CD14-positive monocyte (primary cell): Measurements from ENCODE around the gene IL4R. TPM values are rescaled to one million over a fixed set of nuclear protein-coding genes. Genes with fewer than 3 reads are reported as not detected.

Experiments used
- DNase-seq, 3 donors: peaks; one replicate each; pipeline ENCODE4 v3.0.0-alpha.2; 2011 to 2022
- H2AFZ ChIP-seq: 2 replicates; pipeline ENCODE4 v1.6.0; 2012; ENCODE audit warnings: mild to moderate bottlenecking, low read depth, low read length, inconsistent platforms; ENCODE audit not compliant: insufficient read depth, poor library complexity, severe bottlenecking
- H3K27ac ChIP-seq, 2 donors: 1 replicate in 1 of 2; 2 replicates in 1 of 2; pipeline ENCODE4 v1.5.1; 2012 to 2013; ENCODE audit warnings: low read length in 2 of 2, control low read depth in 1 of 2, inconsistent platforms in 1 of 2, low read depth in 1 of 2, mild to moderate bottlenecking in 1 of 2
- H3K27me3 ChIP-seq, 2 donors: one replicate each; pipeline versions ENCODE4 v1.6.0 to v1.6.1; 2011 to 2013; ENCODE audit warnings: low read length in 2 of 2; ENCODE audit not compliant: control insufficient read depth in 2 of 2, insufficient read depth in 2 of 2
- H3K36me3 ChIP-seq, 2 donors: replicated peaks in 1 of 2; 1 replicate in 1 of 2; 2 replicates in 1 of 2; pipeline versions ENCODE4 v1.5.1 to v1.6.1; 2012 to 2013; ENCODE audit warnings: low read length in 2 of 2, control low read depth in 1 of 2, inconsistent platforms in 1 of 2, mild to moderate bottlenecking in 1 of 2; ENCODE audit not compliant: insufficient read depth in 2 of 2, control insufficient read depth in 1 of 2
- H3K4me1 ChIP-seq, 2 donors: 1 replicate in 1 of 2; 2 replicates in 1 of 2; pipeline versions ENCODE4 v1.5.1 to v1.6.1; 2012 to 2013; ENCODE audit warnings: low read length in 2 of 2, control low read depth in 1 of 2, inconsistent platforms in 1 of 2, mild to moderate bottlenecking in 1 of 2, moderate library complexity in 1 of 2; ENCODE audit not compliant: insufficient read depth in 2 of 2, control insufficient read depth in 1 of 2
- H3K4me2 ChIP-seq: replicated peaks from 2 replicates; pipeline ENCODE3; 2012; ENCODE audit warnings: low read length, moderate library complexity, mild to moderate bottlenecking; ENCODE audit not compliant: poor library complexity, severe bottlenecking; ENCODE audit errors: extremely low read depth
- H3K4me3 ChIP-seq, 3 experiments: fragments of 200-600 bp in 1 of 3; sonication (generic) in 1 of 3; replicated peaks in 1 of 3; 1 replicate in 2 of 3; 2 replicates in 1 of 3; pipeline ENCODE4 v1.5.1; 2011 to 2013; ENCODE audit warnings: low read length in 3 of 3, mild to moderate bottlenecking in 3 of 3, control low read depth in 2 of 3, low read depth in 2 of 3, inconsistent platforms in 1 of 3, moderate library complexity in 1 of 3
- H3K79me2 ChIP-seq: 2 replicates; pipeline ENCODE4 v1.6.0; 2012; ENCODE audit warnings: mild to moderate bottlenecking, control low read depth, inconsistent platforms, low read length, moderate library complexity; ENCODE audit not compliant: insufficient read depth
- H3K9ac ChIP-seq: 2 replicates; pipeline ENCODE4 v1.6.0; 2017; ENCODE audit warnings: low read length, mild to moderate bottlenecking; ENCODE audit not compliant: insufficient read depth, poor library complexity, severe bottlenecking
- H3K9me3 ChIP-seq, 2 donors: replicated peaks in 1 of 2; 1 replicate in 1 of 2; 2 replicates in 1 of 2; pipeline versions ENCODE4 v1.5.1 to v1.6.1; 2012 to 2013; ENCODE audit warnings: low read length in 2 of 2, control low read depth in 1 of 2; ENCODE audit not compliant: control insufficient read depth in 1 of 2, insufficient read depth in 1 of 2
- H4K20me1 ChIP-seq: 2 replicates; pipeline ENCODE4 v1.6.0; 2012; ENCODE audit warnings: mild to moderate bottlenecking, low read length, control low read depth, moderate library complexity; ENCODE audit not compliant: insufficient read depth
- H3K27ac Mint-ChIP-seq, 7 donors: one replicate each; pipeline ENCODE4 v1.8.0; 2020; ENCODE audit warnings: mild to moderate bottlenecking in 7 of 7, mixed read lengths in 7 of 7, moderate library complexity in 6 of 7, inconsistent platforms in 2 of 7
- H3K27me3 Mint-ChIP-seq, 3 donors: one replicate each; pipeline ENCODE4 v1.8.0; 2021 to 2022; ENCODE audit warnings: low read depth in 3 of 3, mild to moderate bottlenecking in 3 of 3, mixed read lengths in 3 of 3, moderate library complexity in 3 of 3, inconsistent platforms in 1 of 3
- H3K36me3 Mint-ChIP-seq, 2 donors: one replicate each; pipeline ENCODE4 v1.8.0; 2020; ENCODE audit warnings: mixed read lengths in 2 of 2, inconsistent platforms in 1 of 2, mild to moderate bottlenecking in 1 of 2
- H3K4me1 Mint-ChIP-seq: one replicate; pipeline ENCODE4 v1.8.0; 2020; ENCODE audit warnings: mild to moderate bottlenecking, mixed read lengths
- H3K4me3 Mint-ChIP-seq, 2 donors: one replicate each; pipeline ENCODE4 v1.8.0; 2020; ENCODE audit warnings: mild to moderate bottlenecking in 2 of 2, mixed read lengths in 2 of 2, moderate library complexity in 1 of 2
- H3K9me3 Mint-ChIP-seq, 7 donors: one replicate each; pipeline ENCODE4 v1.8.0; 2020 to 2022; ENCODE audit warnings: mixed read lengths in 7 of 7, mild to moderate bottlenecking in 6 of 7, moderate library complexity in 6 of 7, inconsistent platforms in 2 of 7
- WGBS: methylation state at CpG from one replicate; pipeline ENCODE4 v1.1.5; 2013; ENCODE audit warnings: missing lambda C conversion rate; ENCODE audit not compliant: insufficient coverage; 5-methylcytosine and 5-hydroxymethylcytosine counted together
- intact Hi-C, 2 donors: fragments of 100-400 bp; cut with micrococcal nuclease; formaldehyde crosslinking; loops; one replicate each; pipeline versions ENCODE4 v1.15.0 to v1.15.1; 2023
- polyA plus RNA-seq, 3 donors: library from polyadenylated mRNA; depleted of rRNA in 1 of 3; unstranded in 2 of 3; stranded (reverse) in 1 of 3; fragments of 300-500 nt in 2 of 3; fragments of >200 nt in 1 of 3; fragmentation: Illumina TruSeq in 2 of 3; gene quantifications; 1 replicate in 2 of 3; 2 replicates in 1 of 3; pipeline ENCODE4 v1.2.3, GENCODE V29; 2012 to 2021
- TF ChIP-seq, protein P1 (sequence below): fragments of 200-600 bp; IDR thresholded peaks from one replicate; pipeline ENCODE4 v1.8.0; 2022; ENCODE audit warnings: antibody characterized with exemption, mild to moderate bottlenecking

Gene IL4R
- polyA plus RNA-seq, 3 donors: 25.1 to 80.4 (median 35.6) TPM

GRCh38 chr16:27377666-27378485, 64.1 kb downstream of the IL4R start:
- H3K27ac Mint-ChIP-seq: peak overlapping the region in 4 of 7 donors; percentile 29 to 81 (median 49)
- DNase-seq: no peak
- Histone ChIP-seq H2AFZ (no peak overlapping the region), H3K4me2 (no peak overlapping the region), H3K9ac (no peak overlapping the region), H3K27ac (no peak overlapping the region), H4K20me1 (no peaks in the 10 kb centered on the region), H3K9me3 (no peaks in the 10 kb centered on the region), H3K79me2 (no peaks in the 10 kb centered on the region), H3K36me3 (no peaks in the 10 kb centered on the region), H3K27me3 (no peaks in the 10 kb centered on the region), H3K4me3 (no peak overlapping the region), H3K4me1 (peaks cover 58 to 62% of the 10 kb centered on the region in 2 donors)
- 100% methylated on average over 2 of the region's 4 CpGs for WGBS
- TF ChIP-seq, protein P1, sequence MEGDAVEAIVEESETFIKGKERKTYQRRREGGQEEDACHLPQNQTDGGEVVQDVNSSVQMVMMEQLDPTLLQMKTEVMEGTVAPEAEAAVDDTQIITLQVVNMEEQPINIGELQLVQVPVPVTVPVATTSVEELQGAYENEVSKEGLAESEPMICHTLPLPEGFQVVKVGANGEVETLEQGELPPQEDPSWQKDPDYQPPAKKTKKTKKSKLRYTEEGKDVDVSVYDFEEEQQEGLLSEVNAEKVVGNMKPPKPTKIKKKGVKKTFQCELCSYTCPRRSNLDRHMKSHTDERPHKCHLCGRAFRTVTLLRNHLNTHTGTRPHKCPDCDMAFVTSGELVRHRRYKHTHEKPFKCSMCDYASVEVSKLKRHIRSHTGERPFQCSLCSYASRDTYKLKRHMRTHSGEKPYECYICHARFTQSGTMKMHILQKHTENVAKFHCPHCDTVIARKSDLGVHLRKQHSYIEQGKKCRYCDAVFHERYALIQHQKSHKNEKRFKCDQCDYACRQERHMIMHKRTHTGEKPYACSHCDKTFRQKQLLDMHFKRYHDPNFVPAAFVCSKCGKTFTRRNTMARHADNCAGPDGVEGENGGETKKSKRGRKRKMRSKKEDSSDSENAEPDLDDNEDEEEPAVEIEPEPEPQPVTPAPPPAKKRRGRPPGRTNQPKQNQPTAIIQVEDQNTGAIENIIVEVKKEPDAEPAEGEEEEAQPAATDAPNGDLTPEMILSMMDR: no peak
- peaks cover 36% of the 10 kb centered on the region for H3K4me1 Mint-ChIP-seq
- H3K36me3 Mint-ChIP-seq: no peaks in the 10 kb centered on the region
- H3K9me3 Mint-ChIP-seq: peaks cover 0 to 2% (median 0%) of the 10 kb centered on the region in 7 donors
- peaks cover 0 to 7% (median 3%) of the 10 kb centered on the region in 3 donors for H3K27me3 Mint-ChIP-seq
- intact Hi-C loops: no loop called here
- no peak overlapping the region for H3K4me3 Mint-ChIP-seq

- intact Hi-C loops: no loop called here
- Histone ChIP-seq H3K36me3 (no peaks in the 10 kb centered on the region), H3K79me2 (no peaks in the 10 kb centered on the region), H3K9ac (no peak overlapping the region), H2AFZ (peak overlapping the region; percentile 2), H3K4me3 (no peak overlapping the region), H3K9me3 (no peaks in the 10 kb centered on the region), H3K4me1 (peaks cover 58 to 62% of the 10 kb centered on the region in 2 donors), H3K4me2 (peak overlapping the region; percentile 15), H4K20me1 (no peaks in the 10 kb centered on the region), H3K27me3 (no peaks in the 10 kb centered on the region), H3K27ac (peak overlapping the region in 1 of 2 donors; percentile 51)
- 47% methylated on average over 7 of the region's 11 CpGs for WGBS
- H3K4me3 Mint-ChIP-seq: peak overlapping the region in 1 of 2 donors; percentile 16
- no peak for DNase-seq
- H3K4me1 Mint-ChIP-seq: peaks cover 47% of the 10 kb centered on the region
- H3K9me3 Mint-ChIP-seq: peaks cover 0 to 4% (median 1%) of the 10 kb centered on the region in 7 donors
- TF ChIP-seq, protein P1: no peak
- H3K27me3 Mint-ChIP-seq: peaks cover 0 to 7% (median 3%) of the 10 kb centered on the region in 3 donors
- H3K27ac Mint-ChIP-seq: peak overlapping the region in 5 of 7 donors; percentile 46 to 79 (median 62)
- H3K36me3 Mint-ChIP-seq: no peaks in the 10 kb centered on the region
Observed at GRCh38 chr16:27378871-27379481, 65.2 kb downstream of the IL4R start.
